Mucosa of descending colon (tissue), 3 donors: ENCODE results near the gene WDR53. TPM values are rescaled to one million over a fixed set of nuclear protein-coding genes. Genes with fewer than 3 reads are reported as not detected.
"Not testable (repeated sequence)": the region's sequence is repeated elsewhere in the genome, so short reads cannot be mapped to it uniquely, and the experiment has no call there.

Experiments
- ATAC-seq: fragments of 200-7000 bp; cut with Tn5 transposase; one replicate; pipeline ENCODE4 v1.9.1; 2020; ENCODE audit warnings: mild to moderate bottlenecking, moderate library complexity
- DNase-seq, 3 donors: peaks; one replicate each; pipeline ENCODE4 v3.0.0-alpha.2; 2020
- H3K36me3 ChIP-seq: fragments of 200-600 bp; one replicate; pipeline ENCODE4 v1.8.0; 2021; ENCODE audit warnings: low read depth, mild to moderate bottlenecking
- H3K4me1 ChIP-seq: fragments of 200-600 bp; one replicate; pipeline ENCODE4 v1.8.0; 2021; ENCODE audit warnings: low read depth, mild to moderate bottlenecking
- H3K4me3 ChIP-seq: fragments of 200-600 bp; one replicate; pipeline ENCODE4 v1.8.0; 2021; ENCODE audit warnings: mild to moderate bottlenecking
- H3K9me3 ChIP-seq: fragments of 200-600 bp; one replicate; pipeline ENCODE4 v1.8.0; 2021; ENCODE audit warnings: mild to moderate bottlenecking
- intact Hi-C, 2 donors: fragments of 100-400 bp; cut with DNase I in 1 of 2; cut with micrococcal nuclease in 1 of 2; formaldehyde crosslinking; loops; one replicate each; pipeline versions ENCODE4 v1.11.0 to v1.11.1; 2022; cut with DNase I, micrococcal nuclease
- long read RNA-seq, 2 donors: library from polyadenylated mRNA; unstranded; transcript quantifications; one replicate each; pipeline ENCODE4 v2.0.0, GENCODE V29; 2019 to 2021
- total RNA-seq, 3 donors: library from RNA; stranded (reverse); fragmentation: NEBNext Ultra II Directional in 2 of 3; extraction: Animal tissue kit (Norgen Biotek cat#: 25700) in 2 of 3; gene quantifications; one replicate each; pipeline versions ENCODE4 v1.2.1 to v1.2.4, GENCODE V29; 2021 to 2023
- TF ChIP-seq, protein P1 (sequence below): fragments of 200-600 bp; IDR thresholded peaks from one replicate; pipeline ENCODE4 v1.8.0; 2022; ENCODE audit warnings: antibody characterized with exemption, mild to moderate bottlenecking
- donor health status: DM: no; HTN: no; CAD: no; lungs with moderate emphysema.
- donor health status: DM: no; HTN: no; CAD: no.
- donor health status: DM: no; HTN: yes; CAD: no.

WDR53 gene
- total RNA-seq: 10 to 100 TPM in 1 of 3 donors, 1 to 10 TPM in 2; 5.8 to 13.7 (median 7.5) TPM
- long read RNA-seq, donor 1, partial matches to known transcripts: 1 of 3 reads
- long read RNA-seq, donor 1, other reads (novel, unspliced or antisense): 2 of 3 reads
- long read RNA-seq, donor 2, partial matches to known transcripts: 0 of 2 reads
- long read RNA-seq, donor 2, other reads (novel, unspliced or antisense): 2 of 2 reads

DNA sequence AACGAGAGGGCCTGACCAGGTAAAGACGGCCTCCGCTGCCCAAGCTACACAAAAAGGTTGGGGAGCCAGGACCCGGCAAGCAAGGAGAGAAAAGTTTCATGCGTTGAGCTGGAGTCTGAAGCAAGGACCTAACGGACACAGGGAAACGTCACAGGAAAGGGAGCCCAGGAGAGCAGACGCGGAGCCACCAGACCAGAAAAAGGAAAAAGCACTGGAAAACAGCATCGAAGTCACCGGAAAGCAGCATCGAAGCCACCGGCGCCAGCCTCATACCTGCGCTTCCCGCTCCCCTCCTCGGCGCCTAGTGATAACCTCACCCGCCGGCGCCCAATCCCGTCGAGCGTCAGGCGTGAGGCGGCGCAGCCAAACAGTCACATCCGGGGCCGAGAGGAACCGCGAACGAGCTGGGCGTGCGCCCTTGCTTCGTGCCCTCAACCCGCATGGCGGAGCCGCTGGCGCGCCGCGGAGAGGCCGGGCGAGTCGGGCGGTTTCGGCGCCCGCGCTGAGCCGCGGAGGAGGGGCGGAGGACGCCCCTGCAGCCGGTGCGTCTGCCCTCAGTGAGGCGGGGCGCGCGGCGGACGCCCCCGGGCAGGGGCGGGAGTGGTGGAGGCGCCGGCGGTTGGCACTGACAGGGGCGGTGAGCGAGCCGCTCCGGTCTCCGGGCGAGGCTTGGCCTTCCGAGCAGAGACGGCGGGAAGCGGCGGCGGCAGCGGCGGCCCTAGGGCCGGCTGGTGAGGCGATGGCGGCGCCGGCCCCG is at the start of gene WDR53, which contains the start of gene FBXO45:
TSS of gene WDR53 (minus strand) at position 309 of the 757 bp plus-strand sequence. CDS start 7,079 bp downstream, outside the sequence.
TSS of gene FBXO45 (plus strand) at position 415 of the 757 bp plus-strand sequence. CDS start at position 740, 325 bp downstream.
- DNase-seq (peak; percentile 95 to 97 (median 97)), ATAC-seq (peak; percentile 98)
- Histone ChIP-seq H3K9me3 (no peaks in the 10 kb centered on the region), H3K4me3 (peak within 1 kb of the TSS; percentile 58), H3K4me1 (peaks cover 27% of the 10 kb centered on the region), H3K36me3 (no peaks in the 10 kb centered on the region)
- intact Hi-C loops: no loop called here
- TF ChIP-seq, protein P1, sequence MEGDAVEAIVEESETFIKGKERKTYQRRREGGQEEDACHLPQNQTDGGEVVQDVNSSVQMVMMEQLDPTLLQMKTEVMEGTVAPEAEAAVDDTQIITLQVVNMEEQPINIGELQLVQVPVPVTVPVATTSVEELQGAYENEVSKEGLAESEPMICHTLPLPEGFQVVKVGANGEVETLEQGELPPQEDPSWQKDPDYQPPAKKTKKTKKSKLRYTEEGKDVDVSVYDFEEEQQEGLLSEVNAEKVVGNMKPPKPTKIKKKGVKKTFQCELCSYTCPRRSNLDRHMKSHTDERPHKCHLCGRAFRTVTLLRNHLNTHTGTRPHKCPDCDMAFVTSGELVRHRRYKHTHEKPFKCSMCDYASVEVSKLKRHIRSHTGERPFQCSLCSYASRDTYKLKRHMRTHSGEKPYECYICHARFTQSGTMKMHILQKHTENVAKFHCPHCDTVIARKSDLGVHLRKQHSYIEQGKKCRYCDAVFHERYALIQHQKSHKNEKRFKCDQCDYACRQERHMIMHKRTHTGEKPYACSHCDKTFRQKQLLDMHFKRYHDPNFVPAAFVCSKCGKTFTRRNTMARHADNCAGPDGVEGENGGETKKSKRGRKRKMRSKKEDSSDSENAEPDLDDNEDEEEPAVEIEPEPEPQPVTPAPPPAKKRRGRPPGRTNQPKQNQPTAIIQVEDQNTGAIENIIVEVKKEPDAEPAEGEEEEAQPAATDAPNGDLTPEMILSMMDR: peak; percentile 28

GRCh38 chr3:196617256-196617655 is 48.9 kb upstream of the WDR53 start:
- TF ChIP-seq, protein P1: no peak
- H3K36me3 ChIP-seq: no peaks in the 10 kb centered on the region
- DNase-seq (no peak), ATAC-seq (no peak)
- intact Hi-C loops: no loop called here
- H3K9me3 ChIP-seq: no peaks in the 10 kb centered on the region
- no peaks in the 10 kb centered on the region for H3K4me1 ChIP-seq
- no peak overlapping the region for H3K4me3 ChIP-seq

- DNase-seq: not testable (repeated sequence)
These were observed 46.9 kb upstream of the WDR53 start for GRCh38 chr3:196615234-196615633.

GRCh38 chr3:196611761-196612483 is 43.6 kb upstream of the WDR53 start:
- ATAC-seq: no peak

More at GRCh38 chr3:196615234-196615633, 46.9 kb upstream of the WDR53 start:
- H3K4me3 ChIP-seq, H3K9me3 ChIP-seq, H3K4me1 ChIP-seq, H3K36me3 ChIP-seq, ATAC-seq, intact Hi-C loops: not testable (repeated sequence)

GRCh38 chr3:196609805-196610515 is 41.6 kb upstream of the WDR53 start:
- TF ChIP-seq, protein P1: no peak
- intact Hi-C loops: loop anchor here (5.0 kb wide), 2 partner anchors 72 to 77 kb away; no protein-coding TSS in a partner anchor
- DNase-seq: no peak
- ATAC-seq: no peak
- no peak overlapping the region for H3K4me3 ChIP-seq
- H3K36me3 ChIP-seq: no peaks in the 10 kb centered on the region
- peaks cover 8% of the 10 kb centered on the region for H3K4me1 ChIP-seq
- H3K9me3 ChIP-seq: no peaks in the 10 kb centered on the region

More at GRCh38 chr3:196611761-196612483, 43.6 kb upstream of the WDR53 start:
- DNase-seq: no peak
- H3K36me3 ChIP-seq: no peaks in the 10 kb centered on the region
- TF ChIP-seq, protein P1: no peak
- H3K4me3 ChIP-seq: no peak overlapping the region
- intact Hi-C loops: no loop called here
- peaks cover 8% of the 10 kb centered on the region for H3K4me1 ChIP-seq
- H3K9me3 ChIP-seq: no peaks in the 10 kb centered on the region
